ENCODE measurements around the gene VASP.
"Not testable (repeated sequence)": the region's sequence is repeated elsewhere in the genome, so short reads cannot be mapped to it uniquely, and the experiment has no call there.

Gene VASP

GRCh38 chr19:45499196-45500180 lies 7.8 kb upstream of the VASP start:
- no peak for DNase-seq

GRCh38 chr19:45500918-45501729 lies 6.2 kb upstream of the VASP start:
- no peak for DNase-seq

- DNase-seq: no peak
Measured at GRCh38 chr19:45501730-45502014, 5.6 kb upstream of the VASP start.

- DNase-seq: no peak
Measured at GRCh38 chr19:45502111-45502510, 5.2 kb upstream of the VASP start.

GRCh38 chr19:45503909-45504308 lies 3.4 kb upstream of the VASP start:
- DNase-seq: no peak

- DNase-seq: no peak
Measured at GRCh38 chr19:45505151-45505995, 1.9 kb upstream of the VASP start.

- no peak for DNase-seq
Measured at GRCh38 chr19:45505996-45506245, 1.4 kb upstream of the VASP start.

- peak; percentile 55 for DNase-seq
Measured at GRCh38 chr19:45506246-45506988, 862 bp upstream of the VASP start.

- no peak for DNase-seq
Measured at GRCh38 chr19:45507872-45508416, 665 bp downstream of the VASP start.

GRCh38 chr19:45508417-45508860 lies 1.2 kb downstream of the VASP start:
- no peak for DNase-seq

- DNase-seq: no peak
Measured at GRCh38 chr19:45508861-45509691, 1.8 kb downstream of the VASP start.

GRCh38 chr19:45509692-45510015 lies 2.4 kb downstream of the VASP start:
- DNase-seq: no peak

- DNase-seq: not testable (repeated sequence)
Measured at GRCh38 chr19:45510352-45510751, 3.1 kb downstream of the VASP start.

GRCh38 chr19:45511074-45511473 lies 3.8 kb downstream of the VASP start:
- DNase-seq: no peak

GRCh38 chr19:45512881-45513483 lies 5.7 kb downstream of the VASP start:
- DNase-seq: no peak

GRCh38 chr19:45514376-45515051 lies 7.2 kb downstream of the VASP start:
- DNase-seq: no peak

GRCh38 chr19:45515081-45515624 lies 7.9 kb downstream of the VASP start:
- DNase-seq: no peak

GRCh38 chr19:45515807-45516401 lies 8.6 kb downstream of the VASP start:
- no peak for DNase-seq

GRCh38 chr19:45517238-45517637 lies 10.0 kb downstream of the VASP start:
- DNase-seq: no peak

All from NCI-H2227 treated with DMSO at 0.1 percent for 48 hours (cell line).